Thyroid gland (tissue), 4 donors: Measurements from ENCODE around the gene BATF2. TPM values are rescaled to one million over a fixed set of nuclear protein-coding genes. Genes with fewer than 3 reads are reported as not detected.

Source experiments
- DNase-seq, 2 donors: peaks; one replicate each; pipeline ENCODE4 v3.0.0-alpha.2; 2019
- H3K27ac ChIP-seq, 3 donors: fragments of 200-600 bp; sonication (generic); 1 replicate in 2 of 3; 2 replicates in 1 of 3; pipeline ENCODE4 v1.5.1; 2016 to 2019; ENCODE audit warnings: mild to moderate bottlenecking in 1 of 3, moderate library complexity in 1 of 3
- H3K27me3 ChIP-seq: fragments of 200-600 bp; sonication (generic); one replicate; pipeline ENCODE4 v1.5.1; 2019
- H3K36me3 ChIP-seq, 2 donors: fragments of 200-600 bp; sonication (generic); one replicate each; pipeline ENCODE4 v1.5.1; 2016 to 2019
- H3K4me1 ChIP-seq, 2 donors: fragments of 200-600 bp; sonication (generic); one replicate each; pipeline ENCODE4 v1.5.1; 2017 to 2019
- H3K4me3 ChIP-seq, 3 donors: fragments of 200-600 bp; sonication (generic); replicated peaks in 1 of 3; 1 replicate in 2 of 3; 2 replicates in 1 of 3; pipeline ENCODE4 v1.5.1; 2016; ENCODE audit warnings: mild to moderate bottlenecking in 1 of 3
- H3K9me3 ChIP-seq: fragments of 200-600 bp; sonication (generic); one replicate; pipeline ENCODE4 v1.5.1; 2017
- CTCF ChIP-seq, 6 experiments: fragments of 200-600 bp in 3 of 6; fragments of 450-650 bp in 3 of 6; sonication (generic) in 3 of 6; IDR thresholded peaks; one replicate each; pipeline ENCODE4 v1.5.1; 2016 to 2019; ENCODE audit warnings: antibody characterized with exemption in 6 of 6, mild to moderate bottlenecking in 2 of 6, inconsistent platforms in 1 of 6, moderate library complexity in 1 of 6
- POLR2A ChIP-seq, 2 donors: fragments of 450-650 bp; IDR thresholded peaks; one replicate each; pipeline ENCODE4 v1.6.1; 2017; ENCODE audit warnings: antibody characterized with exemption in 2 of 2, mild to moderate bottlenecking in 2 of 2, moderate library complexity in 1 of 2
- WGBS, 2 donors: methylation state at CpG; one replicate each; pipeline ENCODE4 v1.1.5; 2017; 5-methylcytosine and 5-hydroxymethylcytosine counted together
- intact Hi-C: fragments of 100-400 bp; cut with DNase I; formaldehyde crosslinking; loops from one replicate; pipeline ENCODE4 v1.15.1; 2023
- total RNA-seq, 4 donors: library from RNA; depleted of rRNA; stranded (reverse); fragments of >200 nt; gene quantifications; one replicate each; pipeline ENCODE4 v1.2.3, GENCODE V29; 2016

Gene BATF2, protein sequence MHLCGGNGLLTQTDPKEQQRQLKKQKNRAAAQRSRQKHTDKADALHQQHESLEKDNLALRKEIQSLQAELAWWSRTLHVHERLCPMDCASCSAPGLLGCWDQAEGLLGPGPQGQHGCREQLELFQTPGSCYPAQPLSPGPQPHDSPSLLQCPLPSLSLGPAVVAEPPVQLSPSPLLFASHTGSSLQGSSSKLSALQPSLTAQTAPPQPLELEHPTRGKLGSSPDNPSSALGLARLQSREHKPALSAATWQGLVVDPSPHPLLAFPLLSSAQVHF
- 1 to 10 TPM; 1.2 to 9.1 (median 2.3) TPM for total RNA-seq

DNA sequence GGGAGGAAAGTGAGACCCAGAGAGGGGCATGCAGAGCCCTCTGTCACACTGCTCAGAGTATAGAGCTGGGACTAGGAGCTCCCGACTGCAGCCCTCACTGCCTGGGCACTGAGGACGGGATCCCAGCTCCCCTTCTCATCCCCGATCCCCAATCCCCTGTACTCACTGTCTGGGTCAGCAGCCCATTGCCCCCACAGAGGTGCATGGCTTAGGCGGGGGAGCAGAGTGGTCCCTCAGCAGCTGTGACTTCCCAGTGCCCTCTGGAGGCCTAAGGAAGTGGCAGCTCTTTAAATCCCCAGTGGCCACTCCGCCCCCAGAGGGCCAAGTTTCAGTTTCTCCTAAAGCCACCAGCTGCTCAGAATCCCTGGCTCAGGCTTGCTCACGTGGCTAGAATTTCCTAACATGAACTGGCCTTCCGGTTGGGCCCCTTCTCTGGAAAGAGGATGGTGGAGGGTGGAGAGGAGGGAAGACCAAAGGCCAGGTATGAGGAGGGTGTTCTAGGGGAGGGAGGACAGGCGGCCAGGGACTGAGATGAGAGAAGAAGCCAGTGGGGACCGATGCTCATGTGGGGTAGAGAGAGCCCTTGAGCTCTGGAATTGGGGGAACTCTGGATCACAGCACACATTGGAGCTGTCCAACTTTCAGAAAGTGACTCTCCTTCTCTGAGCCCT is at the start of gene BATF2:
Gene BATF2, minus strand, starts transcription at position 262 of the 671 bp plus-strand sequence. Its CDS starts 57 bp downstream, at position 205.
- H3K4me3 ChIP-seq: no peak within 1 kb of the TSS
- DNase-seq: peak; percentile 81
- peak within 1 kb of the TSS in 1 of 3 donors; percentile 50 for H3K27ac ChIP-seq
- 21 to 22% methylated on average over 7 to 9 of the region's 9 CpGs for WGBS, 2 donors
- H3K36me3 ChIP-seq: no peaks in the 10 kb centered on the region
- peak in 1 of 2 donors; percentile 55 for TF ChIP-seq POLR2A (IDR thresholded peaks at IDR 0.05)
- TF ChIP-seq CTCF (IDR thresholded peaks at IDR 0.05): peak in 4 of 6 experiments; percentile 48 to 58 (median 56)
- H3K4me1 ChIP-seq: peaks cover 8 to 15% of the 10 kb centered on the region in 2 donors
- intact Hi-C loops: loop anchor here (10.0 kb wide), 1 partner anchor 62 kb away; the partner anchor contains the start of gene GPHA2
- H3K9me3 ChIP-seq: no peaks in the 10 kb centered on the region
- no peaks in the 10 kb centered on the region for H3K27me3 ChIP-seq

GRCh38 chr11:65045728-65046127 is 49.0 kb upstream of the BATF2 start:
- no peak overlapping the region for H3K4me3 ChIP-seq
- 86 to 89% methylated on average over 2 to 6 of the region's 7 CpGs for WGBS, 2 donors
- H3K27ac ChIP-seq: no peak overlapping the region
- H3K9me3 ChIP-seq: no peaks in the 10 kb centered on the region
- no peaks in the 10 kb centered on the region for H3K36me3 ChIP-seq
- H3K27me3 ChIP-seq: no peaks in the 10 kb centered on the region
- intact Hi-C loops: no loop called here
- TF ChIP-seq POLR2A (IDR thresholded peaks at IDR 0.05) (no peak), CTCF (IDR thresholded peaks at IDR 0.05) (no peak)
- no peak for DNase-seq
- peaks cover 3 to 7% of the 10 kb centered on the region in 2 donors for H3K4me1 ChIP-seq

GRCh38 chr11:65045061-65045460 is 48.3 kb upstream of the BATF2 start:
- Histone ChIP-seq H3K4me1 (peaks cover 7 to 12% of the 10 kb centered on the region in 2 donors), H3K27ac (no peak overlapping the region), H3K4me3 (no peak overlapping the region), H3K9me3 (no peaks in the 10 kb centered on the region), H3K36me3 (no peaks in the 10 kb centered on the region), H3K27me3 (no peaks in the 10 kb centered on the region)
- no peak for TF ChIP-seq CTCF (IDR thresholded peaks at IDR 0.05)
- TF ChIP-seq POLR2A (IDR thresholded peaks at IDR 0.05): no peak
- 85 to 100% methylated on average over 5 of the region's 5 CpGs for WGBS, 2 donors
- intact Hi-C loops: no loop called here
- DNase-seq: no peak

DNA sequence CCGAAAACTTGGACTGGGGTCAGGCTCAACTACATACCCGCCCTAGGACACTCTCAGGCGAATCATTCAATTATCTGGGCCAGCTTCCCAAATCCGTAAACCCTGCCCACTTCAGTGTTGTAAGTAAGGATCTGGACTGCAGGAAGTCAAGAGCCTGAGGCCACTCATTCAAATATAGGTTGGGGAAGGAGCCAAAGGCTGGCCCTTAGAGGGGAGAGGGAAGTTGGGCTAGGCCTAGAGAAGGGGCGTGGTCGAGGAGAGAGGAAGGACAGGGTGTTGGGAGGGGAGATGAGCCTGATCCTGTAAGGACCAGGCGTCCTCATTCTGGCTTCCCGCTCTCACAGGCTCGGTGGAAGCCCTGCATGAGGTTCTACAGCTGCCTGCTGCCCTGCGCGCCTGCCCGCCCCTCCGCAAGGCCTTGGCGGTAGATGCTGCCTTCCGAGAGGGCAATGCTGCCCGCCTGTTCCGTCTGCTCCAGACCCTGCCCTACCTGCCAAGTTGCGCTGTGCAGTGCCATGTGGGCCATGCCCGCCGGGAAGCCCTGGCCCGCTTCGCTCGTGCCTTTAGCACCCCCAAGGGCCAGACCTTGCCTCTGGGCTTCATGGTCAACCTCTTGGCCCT is 47.2 kb upstream of the BATF2 start:
- TF ChIP-seq POLR2A (IDR thresholded peaks at IDR 0.05): no peak
- TF ChIP-seq CTCF (IDR thresholded peaks at IDR 0.05): no peak
- Histone ChIP-seq H3K27ac (no peak overlapping the region), H3K36me3 (no peaks in the 10 kb centered on the region), H3K9me3 (no peaks in the 10 kb centered on the region), H3K4me3 (no peak overlapping the region), H3K27me3 (no peaks in the 10 kb centered on the region), H3K4me1 (peaks cover 7 to 13% of the 10 kb centered on the region in 2 donors)
- 85 to 89% methylated on average over 13 to 22 of the region's 23 CpGs for WGBS, 2 donors
- intact Hi-C loops: no loop called here
- DNase-seq: peak in 1 of 2 donors; percentile 13
